ENCODE measurements around the gene MFSD11. TPM values are rescaled to one million over a fixed set of nuclear protein-coding genes. Genes with fewer than 3 reads are reported as not detected.
"Not testable (repeated sequence)": the region's sequence is repeated elsewhere in the genome, so short reads cannot be mapped to it uniquely, and the experiment has no call there.

Gene MFSD11
- total RNA-seq, 6 experiments from 2014 or later = 16.1 to 23.4 (median 20.7) TPM

GRCh38 chr17:76695059-76695831, 42.7 kb upstream of the MFSD11 start:
- Mint-ChIP-seq H3K27me3 (ENCODE audit: insufficient read depth) (no peaks in the 10 kb centered on the region; the same call in 1 of the 2 replicates), H3K4me1 (ENCODE audit: low read depth) (peaks cover 40% of the 10 kb centered on the region), H3K4me3 (no peak overlapping the region), H3K36me3 (ENCODE audit: low read depth) (peaks cover 6% of the 10 kb centered on the region; the same call in 1 of the 2 replicates), H3K9me3 (no peaks in the 10 kb centered on the region), H3K27ac (no peak overlapping the region; the same call in 1 of the 2 replicates)
- no peak for TF ChIP-seq CTCF (IDR thresholded peaks at IDR 0.05)
- DNase-seq = no peak

- peaks cover 4% of the 10 kb centered on the region for H3K27me3 Mint-ChIP-seq (ENCODE audit: insufficient read depth)
- no peak for DNase-seq
- H3K9me3 Mint-ChIP-seq = no peaks in the 10 kb centered on the region
- H3K4me1 Mint-ChIP-seq (ENCODE audit: low read depth) = peaks cover 58% of the 10 kb centered on the region
- peaks cover 6% of the 10 kb centered on the region; the same call in 1 of the 2 replicates for H3K36me3 Mint-ChIP-seq (ENCODE audit: low read depth)
- peak overlapping the region; percentile 34; the same call in 1 of the 2 replicates for H3K4me3 Mint-ChIP-seq
- TF ChIP-seq CTCF (IDR thresholded peaks at IDR 0.05) = no peak
- no peak overlapping the region for H3K27ac Mint-ChIP-seq
Observed at GRCh38 chr17:76696763-76697701, 40.9 kb upstream of the MFSD11 start.

GRCh38 chr17:76697702-76698465, 40.0 kb upstream of the MFSD11 start:
- Mint-ChIP-seq H3K4me3 (peak overlapping the region; percentile 34; the same call in 1 of the 2 replicates), H3K36me3 (ENCODE audit: low read depth) (peaks cover 6% of the 10 kb centered on the region; the same call in 1 of the 2 replicates), H3K9me3 (no peaks in the 10 kb centered on the region), H3K27ac (no peak overlapping the region), H3K27me3 (ENCODE audit: insufficient read depth) (peaks cover 4% of the 10 kb centered on the region), H3K4me1 (ENCODE audit: low read depth) (peaks cover 60% of the 10 kb centered on the region)
- no peak for DNase-seq
- TF ChIP-seq CTCF (IDR thresholded peaks at IDR 0.05) = no peak

- not testable (repeated sequence) for H3K9me3 Mint-ChIP-seq; DNase-seq; H3K36me3 Mint-ChIP-seq (ENCODE audit: low read depth); H3K27me3 Mint-ChIP-seq (ENCODE audit: insufficient read depth)
- H3K4me1 Mint-ChIP-seq (ENCODE audit: low read depth) = peaks cover 60% of the 10 kb centered on the region
- H3K4me3 Mint-ChIP-seq = 0 out of 2 replicates have a peak overlapping the region, but pooled peaks have one; percentile 30
- H3K27ac Mint-ChIP-seq = peak overlapping the region; percentile 33; the same call in 1 of the 2 replicates
Observed at GRCh38 chr17:76698466-76698977, 39.4 kb upstream of the MFSD11 start.

- peak overlapping the region; percentile 89 for H3K27ac Mint-ChIP-seq
- peak overlapping the region; percentile 76 for H3K4me3 Mint-ChIP-seq
Observed at GRCh38 chr17:76700270-76700616, 37.7 kb upstream of the MFSD11 start.

More at GRCh38 chr17:76700270-76700616, 37.7 kb upstream of the MFSD11 start:
- Mint-ChIP-seq H3K36me3 (ENCODE audit: low read depth) (peaks cover 6% of the 10 kb centered on the region; the same call in 1 of the 2 replicates), H3K4me1 (ENCODE audit: low read depth) (peaks cover 57% of the 10 kb centered on the region), H3K27me3 (ENCODE audit: insufficient read depth) (peaks cover 4% of the 10 kb centered on the region), H3K9me3 (no peaks in the 10 kb centered on the region)
- DNase-seq = no peak
- no peak for TF ChIP-seq CTCF (IDR thresholded peaks at IDR 0.05)

Measured in HFFc6 (cell line).